ENCODE measurements around the gene HIVEP1.

DNA sequence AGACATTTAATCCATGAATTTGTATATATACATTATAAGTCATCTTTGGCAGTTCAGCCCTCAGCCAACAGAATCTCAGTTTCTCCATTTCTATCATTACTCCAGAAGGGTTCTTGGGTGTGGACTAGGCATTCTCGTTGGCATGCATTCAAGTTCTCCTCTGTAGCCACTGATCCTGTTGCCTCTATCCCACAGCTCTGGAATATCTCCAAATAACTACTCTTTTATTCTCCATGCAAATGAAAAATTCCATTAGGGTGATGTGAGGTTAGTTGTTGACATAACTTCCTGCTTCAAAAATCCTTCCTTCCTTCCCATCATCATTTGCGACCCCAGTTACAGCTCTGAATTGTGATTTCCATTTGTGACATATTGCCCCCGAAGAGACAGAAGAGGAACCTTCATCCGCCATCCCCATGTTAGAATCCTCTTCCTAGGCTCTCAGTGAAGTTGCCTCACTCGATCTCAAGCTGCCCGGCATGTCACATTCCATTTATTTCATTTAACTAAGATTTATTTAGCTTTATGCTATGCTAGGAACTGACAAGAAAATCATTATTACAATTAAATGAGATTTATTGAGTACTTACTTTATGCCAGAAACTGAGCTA is 184.3 kb downstream of the HIVEP1 start:
- TF ChIP-seq ARNT (IDR thresholded peaks at IDR 0.05): no peak
- no peak for TF ChIP-seq SP1 (IDR thresholded peaks at IDR 0.05)
- TF ChIP-seq BHLHE40 (IDR thresholded peaks at IDR 0.05; ENCODE audit: borderline replicate concordance): no peak
- no peak for TF ChIP-seq FOXM1 (IDR thresholded peaks at IDR 0.05; ENCODE audit: borderline replicate concordance)
- no peak for TF ChIP-seq CTBP1 (IDR thresholded peaks at IDR 0.05; ENCODE audit: borderline replicate concordance)
- TF ChIP-seq ZNF384 (IDR thresholded peaks at IDR 0.05): no peak
- no peak for TF ChIP-seq SUZ12 (IDR thresholded peaks at IDR 0.05)
- TF ChIP-seq NFRKB (IDR thresholded peaks at IDR 0.05): no peak
- TF ChIP-seq, protein P1, sequence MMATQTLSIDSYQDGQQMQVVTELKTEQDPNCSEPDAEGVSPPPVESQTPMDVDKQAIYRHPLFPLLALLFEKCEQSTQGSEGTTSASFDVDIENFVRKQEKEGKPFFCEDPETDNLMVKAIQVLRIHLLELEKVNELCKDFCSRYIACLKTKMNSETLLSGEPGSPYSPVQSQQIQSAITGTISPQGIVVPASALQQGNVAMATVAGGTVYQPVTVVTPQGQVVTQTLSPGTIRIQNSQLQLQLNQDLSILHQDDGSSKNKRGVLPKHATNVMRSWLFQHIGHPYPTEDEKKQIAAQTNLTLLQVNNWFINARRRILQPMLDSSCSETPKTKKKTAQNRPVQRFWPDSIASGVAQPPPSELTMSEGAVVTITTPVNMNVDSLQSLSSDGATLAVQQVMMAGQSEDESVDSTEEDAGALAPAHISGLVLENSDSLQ (IDR thresholded peaks at IDR 0.05): no peak
- TF ChIP-seq FOXA1 (IDR thresholded peaks at IDR 0.05): no peak
- no peak for TF ChIP-seq TARDBP (IDR thresholded peaks at IDR 0.05)
- no peak for TF ChIP-seq ELF4 (IDR thresholded peaks at IDR 0.05)
- TF ChIP-seq FOXK2 (IDR thresholded peaks at IDR 0.05): no peak
- no peak for TF ChIP-seq HDGF (IDR thresholded peaks at IDR 0.05; ENCODE audit: borderline replicate concordance)
